IPS-15b (cell line): ENCODE measurements around the gene ABLIM1.

Source experiments
- H3K27me3 ChIP-seq: one replicate; pipeline ENCODE4 v1.6.1; 2013; ENCODE audit warnings: low read length; ENCODE audit not compliant: control insufficient read depth, insufficient read depth
- H3K36me3 ChIP-seq: one replicate; pipeline ENCODE4 v1.6.1; 2013; ENCODE audit warnings: low read length; ENCODE audit not compliant: control insufficient read depth, insufficient read depth
- H3K4me1 ChIP-seq: one replicate; pipeline ENCODE4 v1.6.1; 2013; ENCODE audit warnings: mild to moderate bottlenecking, low read length; ENCODE audit not compliant: control insufficient read depth, insufficient read depth
- H3K4me3 ChIP-seq: one replicate; pipeline ENCODE4 v1.5.1; 2013; ENCODE audit warnings: low read depth, low read length
- H3K9ac ChIP-seq: one replicate; pipeline ENCODE4 v1.6.1; 2013; ENCODE audit warnings: low read depth, mild to moderate bottlenecking, low read length
- H3K9me3 ChIP-seq: one replicate; pipeline ENCODE4 v1.6.1; 2013; ENCODE audit warnings: mild to moderate bottlenecking, low read length; ENCODE audit not compliant: control insufficient read depth, insufficient read depth

The ABLIM1 gene

GRCh38 chr10:114401195-114401791 is 256.8 kb downstream of the ABLIM1 start:
- Histone ChIP-seq H3K4me1 (peaks cover 5% of the 10 kb centered on the region), H3K9me3 (no peaks in the 10 kb centered on the region), H3K27me3 (peaks cover 31% of the 10 kb centered on the region)

GRCh38 chr10:114400091-114400490 is 258.0 kb downstream of the ABLIM1 start:
- Histone ChIP-seq H3K36me3 (no peaks in the 10 kb centered on the region), H3K4me3 (no peak overlapping the region), H3K27me3 (peaks cover 20% of the 10 kb centered on the region), H3K9me3 (no peaks in the 10 kb centered on the region), H3K4me1 (peaks cover 5% of the 10 kb centered on the region), H3K9ac (no peak overlapping the region)

More at GRCh38 chr10:114401195-114401791, 256.8 kb downstream of the ABLIM1 start:
- Histone ChIP-seq H3K4me3 (no peak overlapping the region), H3K36me3 (no peaks in the 10 kb centered on the region), H3K9ac (no peak overlapping the region)

GRCh38 chr10:114399576-114399975 is 258.5 kb downstream of the ABLIM1 start:
- Histone ChIP-seq H3K9me3 (no peaks in the 10 kb centered on the region), H3K4me1 (peaks cover 5% of the 10 kb centered on the region), H3K4me3 (no peak overlapping the region), H3K9ac (no peak overlapping the region), H3K36me3 (no peaks in the 10 kb centered on the region), H3K27me3 (peaks cover 16% of the 10 kb centered on the region)

- Histone ChIP-seq H3K27me3 (peaks cover 16% of the 10 kb centered on the region), H3K9ac (no peak overlapping the region), H3K36me3 (no peaks in the 10 kb centered on the region), H3K4me1 (peaks cover 6% of the 10 kb centered on the region), H3K9me3 (no peaks in the 10 kb centered on the region), H3K4me3 (no peak overlapping the region)
Measured at GRCh38 chr10:114398587-114399331, 259.3 kb downstream of the ABLIM1 start.

GRCh38 chr10:114397651-114398145 is 260.4 kb downstream of the ABLIM1 start:
- Histone ChIP-seq H3K36me3 (no peaks in the 10 kb centered on the region), H3K9ac (no peak overlapping the region), H3K9me3 (no peaks in the 10 kb centered on the region), H3K4me3 (no peak overlapping the region), H3K27me3 (peaks cover 10% of the 10 kb centered on the region), H3K4me1 (peaks cover 11% of the 10 kb centered on the region)

GRCh38 chr10:114396464-114396863 is 261.6 kb downstream of the ABLIM1 start:
- Histone ChIP-seq H3K27me3 (peaks cover 3% of the 10 kb centered on the region), H3K9ac (no peak overlapping the region), H3K9me3 (no peaks in the 10 kb centered on the region), H3K4me1 (peaks cover 7% of the 10 kb centered on the region), H3K36me3 (no peaks in the 10 kb centered on the region), H3K4me3 (no peak overlapping the region)

- Histone ChIP-seq H3K4me3 (no peak overlapping the region), H3K36me3 (no peaks in the 10 kb centered on the region), H3K27me3 (no peaks in the 10 kb centered on the region), H3K9ac (no peak overlapping the region), H3K4me1 (peaks cover 7% of the 10 kb centered on the region), H3K9me3 (no peaks in the 10 kb centered on the region)
Measured at GRCh38 chr10:114395366-114396022, 262.6 kb downstream of the ABLIM1 start.

GRCh38 chr10:114394531-114394930 is 263.5 kb downstream of the ABLIM1 start:
- Histone ChIP-seq H3K36me3 (no peaks in the 10 kb centered on the region), H3K4me1 (peaks cover 7% of the 10 kb centered on the region), H3K9me3 (no peaks in the 10 kb centered on the region), H3K4me3 (no peak overlapping the region), H3K27me3 (no peaks in the 10 kb centered on the region), H3K9ac (no peak overlapping the region)

- H3K9me3 ChIP-seq = no peaks in the 10 kb centered on the region
- no peaks in the 10 kb centered on the region for H3K27me3 ChIP-seq
- H3K36me3 ChIP-seq = no peaks in the 10 kb centered on the region
- no peak overlapping the region for H3K9ac ChIP-seq
- H3K4me1 ChIP-seq = peaks cover 7% of the 10 kb centered on the region
- no peak overlapping the region for H3K4me3 ChIP-seq
Measured at GRCh38 chr10:114393886-114394285, 264.2 kb downstream of the ABLIM1 start.

GRCh38 chr10:114393482-114393881 is 264.6 kb downstream of the ABLIM1 start:
- H3K36me3 ChIP-seq = no peaks in the 10 kb centered on the region
- H3K9me3 ChIP-seq = no peaks in the 10 kb centered on the region
- H3K27me3 ChIP-seq = no peaks in the 10 kb centered on the region
- no peak overlapping the region for H3K4me3 ChIP-seq
- H3K9ac ChIP-seq = no peak overlapping the region
- H3K4me1 ChIP-seq = peaks cover 7% of the 10 kb centered on the region

GRCh38 chr10:114392112-114392835 is 265.8 kb downstream of the ABLIM1 start:
- no peaks in the 10 kb centered on the region for H3K9me3 ChIP-seq
- no peak overlapping the region for H3K4me3 ChIP-seq
- H3K9ac ChIP-seq = no peak overlapping the region

More at GRCh38 chr10:114392112-114392835, 265.8 kb downstream of the ABLIM1 start:
- peaks cover 7% of the 10 kb centered on the region for H3K4me1 ChIP-seq
- H3K36me3 ChIP-seq = no peaks in the 10 kb centered on the region
- H3K27me3 ChIP-seq = no peaks in the 10 kb centered on the region
